GM21619 (cell line): ENCODE results near the gene ALG3.
"Not testable (repeated sequence)": the region's sequence is repeated elsewhere in the genome, so short reads cannot be mapped to it uniquely, and the experiment has no call there.

Source experiments
- ATAC-seq: cut with Tn5 transposase; IDR thresholded peaks from one replicate; pipeline ENCODE4 v1.9.1; 2021; ENCODE audit not compliant: unreplicated experiment

The ALG3 gene

DNA sequence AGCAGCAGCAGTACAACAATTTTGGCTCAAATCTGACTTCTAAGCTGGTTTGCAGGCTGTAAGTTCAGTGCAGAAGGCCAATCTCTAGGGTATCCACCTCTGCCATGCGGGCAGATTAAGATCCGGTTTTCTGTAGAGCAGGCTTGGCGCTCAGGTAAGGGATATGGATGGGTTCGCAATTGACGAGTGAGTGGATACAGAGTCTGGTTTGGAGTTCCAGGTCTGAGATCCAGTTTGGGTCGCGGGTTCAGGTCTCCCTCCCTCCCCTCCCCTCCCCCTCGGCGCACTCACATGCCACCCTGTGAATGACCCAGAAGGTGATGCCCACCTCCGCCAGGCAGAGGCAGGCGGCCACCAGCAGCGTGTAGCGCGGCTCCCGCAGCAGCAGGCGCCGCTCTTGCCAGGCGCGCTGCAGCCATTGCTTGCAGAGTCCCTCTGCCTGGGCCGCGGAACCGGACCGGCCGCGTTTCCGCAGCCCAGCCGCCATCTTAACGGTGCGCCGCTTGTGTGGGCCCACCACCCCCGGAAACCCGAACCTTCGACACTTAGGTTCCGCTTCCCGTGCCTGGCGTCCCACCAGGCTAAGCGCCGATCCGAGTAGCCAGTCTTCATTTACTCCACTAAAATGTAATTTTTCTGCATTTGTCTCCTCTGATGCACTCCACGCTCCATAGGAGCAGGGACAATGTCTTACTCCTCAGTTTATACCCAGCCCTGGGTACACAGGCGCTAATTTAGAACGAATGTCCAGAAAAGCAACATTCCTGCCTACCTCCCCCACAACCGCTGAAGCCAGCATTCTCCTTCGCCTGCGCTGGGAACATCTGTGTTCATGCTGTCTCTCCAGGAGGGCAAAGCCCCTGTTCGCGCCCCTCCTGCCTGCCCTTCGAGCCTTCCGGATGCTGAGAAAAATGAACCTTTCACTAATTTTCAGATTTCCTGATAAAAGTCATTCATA, at the start of gene ALG3:
Gene ALG3 (minus strand): TSS at position 509 of the 958 bp plus-strand sequence. CDS start 22 bp downstream, at position 487.
- ATAC-seq: peak; percentile 55

DNA sequence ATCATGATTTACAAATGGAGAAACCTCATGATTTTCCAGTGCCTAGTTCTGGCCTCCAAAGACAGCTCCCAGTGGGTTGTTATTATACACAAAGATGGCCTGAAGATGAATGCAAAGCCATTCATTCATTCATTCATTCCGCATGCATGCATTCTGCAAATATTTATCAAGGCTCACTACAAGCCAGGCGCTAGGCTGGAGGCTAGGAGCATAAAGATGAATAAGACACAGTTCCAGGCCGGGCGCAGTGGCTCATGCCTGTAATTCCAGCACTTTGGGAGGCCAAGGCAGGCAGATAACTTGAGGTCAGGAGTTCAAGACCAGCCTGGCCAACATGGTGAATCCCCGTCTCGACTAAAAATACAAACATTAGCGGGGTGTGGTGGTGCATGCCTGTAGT, 47.9 kb upstream of the ALG3 start:
- no peak for ATAC-seq

DNA sequence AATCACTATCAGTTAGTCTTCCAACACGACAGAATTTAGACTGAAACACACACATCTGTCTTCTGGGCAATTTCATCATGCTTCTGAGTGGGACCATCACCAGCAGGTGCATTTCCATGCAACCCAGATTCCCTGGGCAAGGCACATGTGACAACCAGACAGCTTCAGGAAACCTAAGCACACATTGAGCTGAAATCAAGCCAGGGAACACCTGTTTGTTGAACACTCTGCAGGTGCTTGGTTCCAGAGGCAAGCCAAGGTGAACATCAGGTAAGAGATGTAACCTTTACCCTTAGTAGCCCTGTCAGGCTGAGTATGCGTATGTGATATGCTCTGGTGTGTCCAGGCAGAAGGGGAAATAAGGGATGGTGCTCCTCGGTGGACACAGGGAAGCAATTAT, 47.0 kb upstream of the ALG3 start:
- no peak for ATAC-seq

DNA sequence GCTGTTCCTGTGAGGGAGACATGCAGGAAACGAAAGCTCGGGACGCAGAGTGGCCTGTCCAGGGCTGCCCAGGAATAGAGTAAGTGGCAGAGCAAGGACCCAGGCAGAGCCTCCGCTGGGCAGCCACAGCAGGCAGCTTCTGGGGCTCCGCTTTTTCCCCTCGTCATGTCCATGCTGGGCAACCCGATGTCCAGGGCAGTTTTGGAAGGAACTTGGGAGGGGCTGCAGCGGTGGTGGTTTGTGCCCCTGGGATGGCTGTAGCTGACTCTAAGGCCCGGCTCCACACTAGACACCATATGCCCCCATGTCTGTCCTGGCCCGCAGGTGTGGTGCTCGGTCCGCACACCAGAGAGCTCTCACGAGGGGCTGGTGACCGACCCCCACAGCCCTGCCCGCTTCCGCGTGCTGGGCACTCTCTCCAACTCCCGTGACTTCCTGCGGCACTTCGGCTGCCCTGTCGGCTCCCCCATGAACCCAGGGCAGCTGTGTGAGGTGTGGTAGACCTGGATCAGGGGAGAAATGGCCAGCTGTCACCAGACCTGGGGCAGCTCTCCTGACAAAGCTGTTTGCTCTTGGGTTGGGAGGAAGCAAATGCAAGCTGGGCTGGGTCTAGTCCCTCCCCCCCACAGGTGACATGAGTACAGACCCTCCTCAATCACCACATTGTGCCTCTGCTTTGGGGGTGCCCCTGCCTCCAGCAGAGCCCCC, 43.1 kb upstream of the ALG3 start:
- no peak for ATAC-seq

DNA sequence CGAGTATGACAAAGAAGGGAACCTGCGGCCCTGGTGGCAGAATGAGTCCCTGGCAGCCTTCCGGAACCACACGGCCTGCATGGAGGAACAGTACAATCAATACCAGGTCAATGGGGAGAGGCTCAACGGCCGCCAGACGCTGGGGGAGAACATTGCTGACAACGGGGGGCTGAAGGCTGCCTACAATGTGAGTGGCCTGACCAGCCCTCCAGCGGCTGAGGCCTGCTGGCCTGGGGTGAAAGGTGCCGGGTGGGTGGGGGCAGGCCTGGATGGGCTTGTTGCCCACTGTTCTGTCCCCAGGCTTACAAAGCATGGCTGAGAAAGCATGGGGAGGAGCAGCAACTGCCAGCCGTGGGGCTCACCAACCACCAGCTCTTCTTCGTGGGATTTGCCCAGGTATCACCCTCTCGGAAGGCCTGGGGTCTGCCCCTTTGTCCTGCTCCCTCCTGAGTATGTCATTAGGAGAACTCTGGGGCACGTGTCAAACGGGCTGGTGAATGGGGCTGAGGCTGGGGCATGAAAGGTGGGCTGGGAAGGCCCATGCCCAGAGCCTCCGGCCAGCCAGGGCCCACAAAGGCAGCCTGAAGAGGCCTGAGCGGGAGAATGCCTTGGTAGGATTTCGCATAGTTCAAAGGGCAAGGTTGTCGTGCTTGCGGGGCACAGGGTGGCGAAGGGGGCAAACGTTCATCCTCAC, 42.4 kb upstream of the ALG3 start:
- no peak for ATAC-seq

DNA sequence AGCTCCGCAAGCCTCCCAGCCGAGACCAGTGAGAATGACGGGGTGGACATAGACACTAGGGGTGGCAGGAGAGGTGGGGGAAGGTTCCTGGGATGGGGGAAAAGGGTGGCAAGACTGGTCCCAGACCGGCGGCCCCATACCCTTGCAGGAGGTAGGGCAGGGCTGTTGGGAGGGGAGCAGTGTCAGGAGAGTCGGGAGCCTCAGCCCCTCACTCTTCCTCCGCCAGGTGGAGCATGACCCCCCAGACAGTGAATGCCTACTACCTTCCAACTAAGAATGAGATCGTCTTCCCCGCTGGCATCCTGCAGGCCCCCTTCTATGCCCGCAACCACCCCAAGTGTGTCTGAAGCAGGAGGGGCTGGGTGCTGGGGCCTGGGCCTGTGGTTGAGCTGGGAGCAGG, 41.6 kb upstream of the ALG3 start:
- no peak for ATAC-seq

DNA sequence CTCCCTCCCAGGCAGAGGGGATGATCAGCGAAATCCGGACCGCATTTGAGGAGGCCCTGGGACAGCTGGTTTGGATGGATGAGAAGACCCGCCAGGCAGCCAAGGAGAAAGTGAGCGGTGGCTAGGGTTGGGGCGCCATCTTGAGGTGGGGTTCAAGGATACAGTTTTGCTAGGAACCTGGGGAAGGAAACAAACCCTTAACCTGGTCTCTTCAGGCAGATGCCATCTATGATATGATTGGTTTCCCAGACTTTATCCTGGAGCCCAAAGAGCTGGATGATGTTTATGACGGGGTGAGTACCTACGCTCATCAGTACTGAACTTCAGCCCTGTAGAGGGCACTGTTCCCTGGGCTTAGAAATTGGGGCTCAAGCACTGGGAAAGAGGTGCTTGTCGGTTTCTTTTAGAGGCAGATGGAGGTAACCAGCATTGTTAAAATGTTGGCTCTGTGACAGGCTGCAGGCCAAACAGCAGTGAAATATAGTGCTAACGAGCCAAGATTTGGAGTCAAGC, 40.7 kb upstream of the ALG3 start:
- no peak for ATAC-seq

DNA sequence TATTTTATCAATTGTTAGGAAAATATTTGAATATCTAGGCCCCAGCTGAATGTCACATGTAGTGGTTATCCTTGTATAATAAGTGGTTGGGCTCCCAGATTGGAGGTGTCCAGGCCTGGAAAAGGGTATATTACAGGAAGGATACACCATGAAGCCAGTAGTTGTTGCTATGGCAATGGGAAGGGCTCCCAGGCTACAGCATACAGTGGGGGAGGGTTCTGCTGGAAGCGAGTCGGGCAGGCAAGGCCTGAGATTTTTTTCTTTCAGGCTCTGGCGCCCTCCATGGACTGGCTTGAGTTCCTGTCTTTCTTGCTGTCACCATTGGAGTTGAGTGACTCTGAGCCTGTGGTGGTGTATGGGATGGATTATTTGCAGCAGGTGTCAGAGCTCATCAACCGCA, 35.9 kb upstream of the ALG3 start:
- no peak for ATAC-seq

DNA sequence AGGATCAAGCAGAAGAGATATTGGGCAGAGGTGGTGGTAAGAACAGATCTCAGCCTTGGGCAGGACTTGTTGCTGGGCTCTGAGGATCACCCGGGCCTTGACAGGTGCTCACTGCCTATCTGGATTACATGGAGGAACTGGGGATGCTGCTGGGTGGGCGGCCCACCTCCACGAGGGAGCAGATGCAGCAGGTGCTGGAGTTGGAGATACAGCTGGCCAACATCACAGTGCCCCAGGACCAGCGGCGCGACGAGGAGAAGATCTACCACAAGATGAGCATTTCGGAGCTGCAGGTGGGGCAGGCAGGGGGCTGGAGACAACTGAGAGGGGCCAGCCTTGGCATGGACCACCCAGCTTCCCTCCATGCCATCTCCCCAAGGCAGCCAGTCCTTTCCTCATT, 34.9 kb upstream of the ALG3 start:
- ATAC-seq: no peak

DNA sequence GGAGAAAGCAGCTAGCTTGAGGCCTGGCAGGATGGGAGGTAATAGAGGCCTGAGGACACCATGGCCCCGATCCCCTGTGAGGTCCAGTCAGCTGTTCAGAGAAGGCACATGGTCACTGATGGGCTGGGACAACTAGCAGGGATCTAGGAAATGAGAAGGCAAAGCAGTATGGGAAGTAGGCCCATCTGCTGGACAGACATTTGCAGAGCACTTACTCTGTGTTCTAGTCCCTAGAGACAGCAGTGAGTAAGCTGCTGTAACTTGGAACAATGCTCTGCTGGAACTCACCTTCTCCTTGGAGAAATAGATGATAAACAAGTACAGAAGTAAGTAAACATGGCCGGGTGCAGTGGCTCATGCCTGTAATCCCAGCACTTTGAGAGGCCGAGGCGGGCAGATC, 34.2 kb upstream of the ALG3 start:
- ATAC-seq: no peak

DNA sequence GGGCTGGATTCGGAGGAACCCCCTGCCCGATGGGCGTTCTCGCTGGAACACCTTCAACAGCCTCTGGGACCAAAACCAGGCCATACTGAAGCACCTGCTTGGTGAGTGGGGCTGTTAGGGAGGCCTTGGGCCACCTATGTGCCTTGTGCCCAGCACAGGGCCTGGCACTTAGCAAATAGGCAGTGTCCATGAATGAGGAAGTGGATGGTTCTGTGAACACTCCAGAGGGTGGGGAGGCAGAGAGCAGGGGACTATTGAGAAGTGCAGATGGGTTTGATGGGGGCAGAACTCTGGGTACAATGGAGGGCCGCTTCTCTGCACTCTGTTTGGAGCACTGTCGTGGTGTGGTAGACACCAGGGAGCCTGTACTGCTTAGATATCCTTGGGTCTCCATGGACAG, 28.6 kb upstream of the ALG3 start:
- ATAC-seq: no peak

DNA sequence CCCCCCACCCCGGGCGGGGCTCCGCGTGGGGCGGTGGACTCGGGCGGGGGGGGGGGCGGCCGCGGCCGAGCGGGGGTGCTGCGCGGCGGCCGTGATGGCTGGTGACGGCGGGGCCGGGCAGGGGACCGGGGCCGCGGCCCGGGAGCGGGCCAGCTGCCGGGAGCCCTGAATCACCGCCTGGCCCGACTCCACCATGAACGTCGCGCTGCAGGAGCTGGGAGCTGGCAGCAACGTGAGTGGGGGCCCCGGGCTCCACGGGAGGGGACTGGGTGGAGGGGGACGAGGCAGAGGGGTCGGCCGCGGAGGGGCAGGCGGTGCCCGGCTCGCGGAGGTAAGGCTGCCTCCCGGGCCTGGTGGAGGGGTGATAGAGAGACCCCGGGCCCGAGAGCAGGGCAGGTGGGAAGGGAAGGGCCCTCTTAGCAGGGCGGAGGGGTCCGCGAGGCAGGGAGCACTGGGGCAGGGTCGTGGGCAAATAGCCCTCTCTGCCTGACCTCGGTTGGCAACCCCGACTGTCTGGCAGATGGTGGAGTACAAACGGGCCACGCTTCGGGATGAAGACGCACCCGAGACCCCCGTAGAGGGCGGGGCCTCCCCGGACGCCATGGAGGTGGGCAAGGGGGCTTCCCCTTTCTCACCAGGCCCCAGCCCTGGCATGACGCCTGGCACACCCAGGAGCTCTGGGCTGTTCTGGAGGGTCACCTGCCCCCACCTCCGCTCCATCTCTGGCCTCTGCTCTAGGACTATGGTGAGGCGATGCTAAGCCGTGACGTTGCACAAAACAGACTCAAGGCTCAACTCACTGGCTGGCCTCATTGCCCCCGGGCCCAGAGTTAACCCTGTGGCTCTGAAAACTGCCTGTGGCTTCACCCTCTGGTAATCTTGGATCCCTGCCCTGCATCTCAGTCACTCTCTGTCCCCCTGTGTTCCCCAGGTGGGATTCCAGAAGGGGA, 27.5 kb upstream of the ALG3 start, which contains the start of gene ECE2:
Gene ECE2 (plus strand): TSS at position 62 of the 950 bp plus-strand sequence. CDS start 132 bp downstream, at position 194.
- ATAC-seq: no peak

DNA sequence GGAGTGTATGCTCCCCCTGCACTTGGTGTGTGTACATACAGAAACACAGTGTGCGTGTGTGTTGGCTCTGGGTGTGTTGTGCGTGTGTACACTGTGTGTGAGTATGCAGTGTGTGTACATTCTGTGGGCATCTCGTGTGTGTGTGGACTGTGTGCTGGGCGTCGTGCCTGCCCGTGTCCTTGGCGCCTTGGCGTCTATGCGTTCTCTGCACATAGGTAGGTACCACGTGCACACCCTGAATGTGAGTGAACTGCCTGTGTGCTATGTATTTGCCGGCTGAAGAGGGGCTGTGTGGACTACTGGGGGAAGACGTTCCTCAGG, 26.6 kb upstream of the ALG3 start:
- ATAC-seq: no peak

DNA sequence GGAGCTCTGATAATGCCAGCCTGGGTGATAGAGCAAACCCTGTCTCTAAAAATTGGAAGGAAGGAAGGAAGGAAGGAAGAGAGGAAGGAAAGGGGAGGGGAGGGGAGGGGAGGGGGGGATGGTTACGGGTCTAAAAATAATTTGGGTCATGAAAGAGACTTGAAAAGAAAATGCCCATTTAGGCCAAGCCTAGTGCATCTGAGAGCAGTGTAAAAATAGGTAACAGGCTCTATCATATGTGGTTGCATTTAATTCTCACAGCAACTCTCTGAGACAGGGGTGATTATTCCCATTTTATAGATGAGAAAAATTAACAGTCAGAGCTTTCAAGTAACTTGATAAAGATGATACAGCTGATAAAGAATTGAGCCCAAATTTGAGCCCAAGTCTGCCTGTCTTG, 23.5 kb upstream of the ALG3 start:
- ATAC-seq: no peak

DNA sequence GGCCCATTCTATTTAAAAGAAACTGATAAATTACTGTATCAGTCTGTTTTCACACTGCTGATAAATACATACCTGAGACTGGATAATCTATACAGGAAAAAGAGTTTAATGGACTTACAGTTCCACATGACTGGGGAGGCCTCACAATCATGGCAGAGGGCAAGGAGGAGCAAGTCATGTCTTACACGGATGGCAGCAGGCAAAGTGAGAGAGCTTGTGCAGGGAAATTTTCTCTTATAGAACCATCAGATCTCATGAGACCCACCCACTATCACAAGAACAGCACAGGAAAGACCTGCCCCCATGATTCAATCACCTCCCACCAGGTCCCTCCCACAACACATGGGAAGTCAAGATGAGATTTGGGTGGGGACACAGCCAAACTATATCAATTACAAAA, 18.5 kb upstream of the ALG3 start:
- not testable (repeated sequence) for ATAC-seq

DNA sequence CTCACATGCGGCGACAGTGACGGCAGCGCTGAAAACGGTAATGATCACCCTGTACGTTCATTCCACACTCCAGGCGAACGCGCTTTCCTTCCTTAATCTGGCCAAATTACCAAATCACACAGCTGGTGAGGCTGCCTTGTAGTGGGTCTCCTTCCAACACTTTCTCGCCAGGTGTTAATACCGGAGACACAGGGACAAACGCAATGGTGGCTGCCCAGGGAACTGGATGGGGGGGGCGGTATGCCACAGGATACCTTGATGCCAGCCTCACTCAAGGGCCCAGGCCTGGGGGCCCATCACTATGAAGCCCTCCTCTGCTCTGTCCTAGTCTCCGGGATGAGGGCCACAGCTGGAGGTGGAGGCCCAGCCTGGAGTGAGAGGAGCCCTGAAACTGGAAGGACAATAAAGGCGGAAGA, 14.0 kb upstream of the ALG3 start:
- ATAC-seq: no peak

DNA sequence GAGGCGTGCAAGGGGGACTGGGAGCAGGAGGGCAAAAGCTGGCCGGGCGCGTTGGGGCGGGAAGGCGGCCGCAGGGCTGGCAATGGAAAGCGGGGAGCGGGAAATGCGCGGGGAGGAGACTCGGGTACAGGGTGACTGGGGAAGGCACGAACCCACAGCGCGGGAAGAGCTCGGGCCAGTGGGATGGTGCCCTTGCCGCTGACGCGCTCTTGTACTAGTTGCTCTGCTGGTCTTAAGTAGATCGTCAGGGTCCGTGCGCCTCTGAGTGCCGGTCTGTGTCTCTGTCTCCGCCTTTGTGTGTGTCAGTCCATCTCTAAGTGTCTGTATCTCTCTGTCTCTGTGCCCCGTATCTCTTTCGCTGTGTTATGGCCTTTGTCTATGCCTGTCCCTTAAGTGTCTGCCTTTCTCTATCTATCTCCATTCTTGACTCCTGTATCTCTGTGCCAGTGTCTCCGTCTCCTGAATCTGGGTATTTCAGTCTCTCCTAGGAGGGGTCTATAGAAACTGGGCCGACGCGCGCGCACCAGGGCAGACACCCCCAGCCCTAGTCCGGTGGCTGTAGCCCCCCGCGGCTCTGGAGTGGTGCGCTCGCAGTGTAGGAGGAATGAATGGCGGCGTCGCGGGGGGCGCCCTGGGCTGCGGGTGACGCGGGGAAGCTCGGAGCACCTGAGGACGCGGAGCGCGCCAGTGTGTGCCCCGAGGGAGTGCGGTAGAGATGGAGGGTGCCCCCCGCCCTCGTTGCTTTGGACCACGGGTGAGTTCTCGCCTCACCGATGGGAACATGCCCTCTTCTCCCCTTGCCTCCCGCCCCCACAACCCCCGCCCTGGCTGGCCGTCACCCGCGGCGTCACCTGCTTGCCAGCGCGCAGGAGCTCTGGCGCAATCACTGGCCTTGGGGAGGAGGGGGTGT, 13.3 kb upstream of the ALG3 start:
- peak; percentile 4 for ATAC-seq

DNA sequence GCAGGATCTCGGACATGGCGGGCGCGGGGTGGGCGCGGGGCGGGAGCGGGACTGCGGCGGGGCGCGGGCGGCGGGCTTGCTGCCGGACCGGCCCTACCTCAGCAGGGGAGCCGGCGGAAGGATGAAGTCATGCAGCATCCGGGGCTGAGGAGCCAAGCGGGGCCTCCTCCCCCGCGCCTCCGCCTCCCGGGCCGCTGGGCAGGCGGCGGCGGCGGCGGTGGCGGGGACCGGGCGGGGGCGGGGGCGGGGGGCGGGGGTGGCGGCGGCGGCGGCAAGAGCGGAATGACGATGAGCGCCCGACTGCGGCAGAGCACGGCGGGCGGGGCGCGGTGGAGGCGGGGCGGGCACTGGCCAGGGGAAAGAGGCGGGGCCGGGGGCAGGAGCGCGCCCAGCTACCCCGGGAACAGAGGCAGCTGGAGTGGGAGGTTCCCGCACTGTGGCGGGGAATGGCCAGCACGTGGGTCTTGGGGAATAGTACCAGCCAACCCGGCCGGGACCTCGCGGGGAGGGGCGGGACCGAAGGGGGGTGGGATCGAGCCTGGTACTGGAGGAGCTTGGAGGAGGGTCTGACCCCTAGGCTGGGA, 12.6 kb upstream of the ALG3 start, which contains the start of gene CAMK2N2:
Gene CAMK2N2 (minus strand): TSS at position 284 of the 584 bp plus-strand sequence. CDS start 268 bp downstream, at position 16.
- peak; percentile 58 for ATAC-seq
